ENCODE measurements around the gene PTPRM. TPM values are rescaled to one million over a fixed set of nuclear protein-coding genes. Genes with fewer than 3 reads are reported as not detected.

PTPRM gene
- total RNA-seq, 1 experiment from 2014 or later, result 1.6 TPM

DNA sequence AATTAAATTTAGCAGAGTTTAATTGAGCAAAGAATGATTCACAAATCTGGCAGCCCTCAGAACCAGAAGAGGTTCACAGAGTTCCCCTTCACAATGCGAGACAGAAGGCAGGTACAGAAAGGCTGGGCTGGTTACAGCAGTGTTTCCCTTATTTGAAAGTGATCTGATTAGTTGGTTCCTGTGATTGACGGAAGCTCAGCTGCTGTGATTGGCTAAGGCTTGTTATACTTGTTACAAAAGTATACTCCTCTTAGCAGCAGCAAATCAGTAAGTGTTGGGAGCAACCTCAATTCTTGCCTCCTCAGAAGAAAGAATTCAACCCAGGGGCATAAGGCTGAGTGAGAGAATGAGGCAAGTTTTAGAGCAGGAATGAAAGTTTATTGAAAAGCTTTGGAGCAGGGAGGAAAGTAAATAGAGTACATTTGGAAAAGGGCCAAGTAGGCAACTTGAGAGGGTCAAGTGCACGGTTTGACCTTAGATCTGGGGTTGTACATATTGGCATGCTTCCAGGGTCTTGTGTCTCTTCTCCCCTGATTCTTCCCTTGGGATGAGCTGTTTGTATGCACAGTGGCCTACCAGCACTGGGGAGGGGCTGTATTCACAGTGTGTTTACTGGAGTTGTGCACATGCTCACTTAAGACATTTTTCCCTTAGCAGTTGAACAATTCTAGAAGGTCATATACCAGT lies 610.4 kb downstream of the PTPRM start:
- no TSS peak for BruUV-seq (replicated peaks)
- TF ChIP-seq POLR2AphosphoS5 (IDR thresholded peaks at IDR 0.05; ENCODE audit: low read depth, low read length), result no peak
- no peak for TF ChIP-seq REST (IDR thresholded peaks at IDR 0.05; ENCODE audit: insufficient read depth in 1 of 2, low read depth in 2 of 2, low read length in 1 of 2)
- TF ChIP-seq CTCF (IDR thresholded peaks at IDR 0.05), result no peak
- no peak for TF ChIP-seq TCF7L2 (IDR thresholded peaks at IDR 0.05; ENCODE audit: low read depth, low read length)
- no peak for TF ChIP-seq SIN3A (IDR thresholded peaks at IDR 0.05; ENCODE audit: borderline replicate concordance, insufficient read depth, low read depth, low read length)
- no peak for ATAC-seq
- CTCF ChIA-PET, result interaction anchor here (0.6 kb wide), 1 partner anchor 1139 kb away, joined by 3 read pairs; no protein-coding TSS in a partner anchor
- in situ Hi-C loops (cut with HindIII; ENCODE audit: low pct_unique_long_range_greater_than_20kb, low sequenced_read_pairs) (no loop called here), intact Hi-C loops (cut with micrococcal nuclease; ENCODE audit: unreplicated experiment) (no loop called here)
- Histone ChIP-seq H3K27me3 (ENCODE audit: control insufficient read depth, insufficient read depth, low read length) (no peaks in the 10 kb centered on the region), H3K4me1 (ENCODE audit: control insufficient read depth, insufficient read depth, low read length) (no peaks in the 10 kb centered on the region), H3K9me3 (ENCODE audit: control insufficient read depth, insufficient read depth, low read depth, low read length) (no peaks in the 10 kb centered on the region), H3K27ac (ENCODE audit: low read length) (no peak overlapping the region), H3K4me3 (ENCODE audit: low read depth in 2 of 2, low read length in 2 of 2) (no peak overlapping the region), H3K36me3 (ENCODE audit: control insufficient read depth, insufficient read depth, low read length) (no peaks in the 10 kb centered on the region; the same call in 1 of the 2 replicates)
- POLR2A ChIA-PET, result no interaction called here
- no peak for DNase-seq (ENCODE audit: low read depth, low spot score)

- Histone ChIP-seq H3K27ac (ENCODE audit: low read length) (no peak overlapping the region), H3K4me1 (ENCODE audit: control insufficient read depth, insufficient read depth, low read length) (no peaks in the 10 kb centered on the region), H3K9me3 (ENCODE audit: control insufficient read depth, insufficient read depth, low read depth, low read length) (no peaks in the 10 kb centered on the region), H3K27me3 (ENCODE audit: control insufficient read depth, insufficient read depth, low read length) (no peaks in the 10 kb centered on the region), H3K36me3 (ENCODE audit: control insufficient read depth, insufficient read depth, low read length) (no peaks in the 10 kb centered on the region), H3K4me3 (ENCODE audit: low read depth in 2 of 2, low read length in 2 of 2) (no peak overlapping the region)
- DNase-seq (ENCODE audit: low read depth, low spot score) (no peak), ATAC-seq (no peak)
- ChIA-PET POLR2A (no interaction called here), CTCF (no interaction called here)
- no TSS peak for BruUV-seq (replicated peaks)
- intact Hi-C loops (cut with micrococcal nuclease; ENCODE audit: unreplicated experiment), result no loop called here
- in situ Hi-C loops (cut with HindIII; ENCODE audit: low pct_unique_long_range_greater_than_20kb, low sequenced_read_pairs), result no loop called here
- no peak for TF ChIP-seq TCF7L2 (IDR thresholded peaks at IDR 0.05; ENCODE audit: low read depth, low read length)
- no peak for TF ChIP-seq REST (IDR thresholded peaks at IDR 0.05; ENCODE audit: insufficient read depth in 1 of 2, low read depth in 2 of 2, low read length in 1 of 2)
- TF ChIP-seq SIN3A (IDR thresholded peaks at IDR 0.05; ENCODE audit: borderline replicate concordance, insufficient read depth, low read depth, low read length), result no peak
- no peak for TF ChIP-seq CTCF (IDR thresholded peaks at IDR 0.05)
- TF ChIP-seq POLR2AphosphoS5 (IDR thresholded peaks at IDR 0.05; ENCODE audit: low read depth, low read length), result no peak
Observed at GRCh38 chr18:8186413-8186812, 619.3 kb downstream of the PTPRM start.

Measured in Panc1 (cell line).